ENCODE measurements around the gene PCSK6.

PCSK6 gene

DNA sequence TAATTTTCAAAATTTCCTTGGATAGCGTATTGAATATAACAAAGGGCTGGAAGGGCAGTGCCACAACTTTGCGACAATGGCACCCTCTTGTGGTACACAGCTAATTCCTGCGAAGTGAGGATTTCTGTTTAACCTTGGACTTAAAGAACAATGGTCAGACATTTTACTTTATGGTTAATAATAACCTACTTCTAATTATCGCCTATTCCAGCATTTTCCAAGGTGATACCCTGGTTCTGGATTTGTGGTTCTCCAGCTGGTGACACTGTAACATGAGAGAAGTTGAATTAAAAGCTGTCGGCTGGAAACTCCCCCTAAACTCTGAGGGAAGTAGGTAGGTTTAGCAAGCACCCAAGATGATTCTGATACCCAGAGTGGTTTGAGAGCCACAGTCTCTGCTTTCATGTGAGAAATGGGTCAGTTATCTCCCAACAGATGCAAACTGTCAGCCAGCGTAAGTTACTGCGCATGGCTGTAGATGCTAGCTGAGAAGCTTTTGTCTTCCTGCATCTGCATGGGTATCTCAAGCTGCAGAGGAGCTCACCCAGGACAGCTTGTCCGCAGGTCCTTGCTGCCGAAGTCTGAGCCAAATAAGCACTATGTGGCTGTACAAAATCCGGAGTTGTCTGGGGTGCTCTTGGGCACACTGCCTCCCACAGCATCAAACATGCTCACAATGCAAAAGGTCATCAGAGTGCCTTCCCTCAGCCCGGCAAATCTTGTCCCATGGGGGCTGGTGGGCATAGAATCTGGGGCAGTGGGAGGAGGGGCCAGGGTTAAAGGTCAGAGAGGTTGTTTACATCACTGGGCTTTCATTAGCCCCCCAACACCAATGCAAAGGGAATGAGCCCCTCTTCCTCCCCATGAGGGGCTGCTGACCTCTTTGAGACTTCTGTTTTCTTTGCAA, 231.0 kb downstream of the PCSK6 start:
- H3K4me3 ChIP-seq (ENCODE audit: control insufficient read depth, low read depth, low read length) = no peak overlapping the region
- TF ChIP-seq, protein P1, sequence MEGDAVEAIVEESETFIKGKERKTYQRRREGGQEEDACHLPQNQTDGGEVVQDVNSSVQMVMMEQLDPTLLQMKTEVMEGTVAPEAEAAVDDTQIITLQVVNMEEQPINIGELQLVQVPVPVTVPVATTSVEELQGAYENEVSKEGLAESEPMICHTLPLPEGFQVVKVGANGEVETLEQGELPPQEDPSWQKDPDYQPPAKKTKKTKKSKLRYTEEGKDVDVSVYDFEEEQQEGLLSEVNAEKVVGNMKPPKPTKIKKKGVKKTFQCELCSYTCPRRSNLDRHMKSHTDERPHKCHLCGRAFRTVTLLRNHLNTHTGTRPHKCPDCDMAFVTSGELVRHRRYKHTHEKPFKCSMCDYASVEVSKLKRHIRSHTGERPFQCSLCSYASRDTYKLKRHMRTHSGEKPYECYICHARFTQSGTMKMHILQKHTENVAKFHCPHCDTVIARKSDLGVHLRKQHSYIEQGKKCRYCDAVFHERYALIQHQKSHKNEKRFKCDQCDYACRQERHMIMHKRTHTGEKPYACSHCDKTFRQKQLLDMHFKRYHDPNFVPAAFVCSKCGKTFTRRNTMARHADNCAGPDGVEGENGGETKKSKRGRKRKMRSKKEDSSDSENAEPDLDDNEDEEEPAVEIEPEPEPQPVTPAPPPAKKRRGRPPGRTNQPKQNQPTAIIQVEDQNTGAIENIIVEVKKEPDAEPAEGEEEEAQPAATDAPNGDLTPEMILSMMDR (IDR thresholded peaks at IDR 0.05; ENCODE audit: control insufficient read depth, insufficient read depth, low read depth, low read length, missing control alignments) = peak; percentile 79
- DNase-seq (ENCODE audit: low read depth) = no peak

DNA sequence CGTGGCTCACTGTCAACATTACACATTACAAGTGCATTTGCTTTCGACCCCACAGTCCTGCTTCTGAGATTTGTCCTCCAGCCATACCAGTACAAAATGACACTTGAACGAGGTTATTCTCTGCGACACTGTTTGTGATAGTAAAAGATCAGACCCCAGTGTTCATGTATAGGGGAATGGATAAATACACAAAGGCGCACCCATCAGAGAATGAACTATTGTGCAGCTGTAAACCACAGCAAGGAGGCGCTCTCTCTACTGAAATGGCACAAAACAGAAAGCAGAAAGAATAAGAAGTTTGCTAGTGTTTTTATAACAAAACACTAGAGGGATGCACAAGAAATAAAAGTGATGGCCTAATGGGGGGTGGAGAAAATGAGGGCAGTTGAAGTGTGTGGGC, 232.8 kb downstream of the PCSK6 start:
- no peak overlapping the region for H3K4me3 ChIP-seq (ENCODE audit: control insufficient read depth, low read depth, low read length)
- TF ChIP-seq, protein P1 (IDR thresholded peaks at IDR 0.05; ENCODE audit: control insufficient read depth, insufficient read depth, low read depth, low read length, missing control alignments) = no peak
- no peak for DNase-seq (ENCODE audit: low read depth)

DNA sequence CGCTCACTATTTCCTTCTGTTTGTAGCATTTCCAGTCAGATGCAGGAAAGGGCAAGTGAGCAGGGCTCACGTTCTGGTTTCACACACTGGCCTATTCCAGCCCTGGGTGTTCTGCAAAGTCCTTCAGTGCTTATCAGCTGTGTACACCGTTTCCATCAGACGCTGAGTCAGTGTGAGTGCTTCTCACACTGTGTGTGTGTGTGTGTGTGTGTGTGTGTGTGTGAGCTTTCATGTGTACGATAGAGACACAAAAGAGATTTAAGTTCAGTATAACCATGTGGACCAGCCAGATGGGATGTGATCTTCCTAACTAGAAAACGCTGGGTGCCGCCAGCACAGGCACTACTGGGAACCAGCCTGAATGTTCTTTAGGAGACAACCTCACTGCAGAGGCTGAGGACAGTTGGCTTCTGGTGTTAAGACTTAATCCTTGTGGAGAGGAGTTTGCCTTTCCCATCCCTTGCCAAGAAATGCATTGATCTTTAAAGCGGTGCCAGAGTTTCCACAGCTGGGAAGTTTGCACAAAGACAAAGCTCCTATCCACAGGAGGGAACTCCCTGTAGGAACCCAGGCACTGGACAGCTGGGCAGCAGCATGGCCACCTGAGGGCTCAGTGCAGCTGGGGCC, 233.8 kb downstream of the PCSK6 start:
- no peak for DNase-seq (ENCODE audit: low read depth)
- TF ChIP-seq, protein P1 (IDR thresholded peaks at IDR 0.05; ENCODE audit: control insufficient read depth, insufficient read depth, low read depth, low read length, missing control alignments) = no peak
- no peak overlapping the region for H3K4me3 ChIP-seq (ENCODE audit: control insufficient read depth, low read depth, low read length)

DNA sequence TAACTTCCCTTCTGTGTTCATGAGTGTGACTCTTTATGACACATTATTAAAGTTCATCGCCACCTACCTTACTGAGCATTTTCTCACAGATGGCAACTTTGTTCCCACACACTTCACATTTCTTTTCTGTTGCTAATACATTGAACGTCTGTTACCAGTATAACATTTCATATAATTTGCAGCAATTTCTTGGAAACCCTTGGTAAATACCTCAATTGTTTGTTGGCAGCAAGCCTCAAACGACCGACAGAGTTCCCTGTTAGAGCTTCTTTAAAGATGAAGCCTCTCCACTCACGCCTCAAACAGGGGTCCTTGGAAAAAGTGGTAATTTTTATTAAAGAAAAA, 234.5 kb downstream of the PCSK6 start:
- DNase-seq (ENCODE audit: low read depth) = no peak
- TF ChIP-seq, protein P1 (IDR thresholded peaks at IDR 0.05; ENCODE audit: control insufficient read depth, insufficient read depth, low read depth, low read length, missing control alignments) = no peak
- H3K4me3 ChIP-seq (ENCODE audit: control insufficient read depth, low read depth, low read length) = no peak overlapping the region

DNA sequence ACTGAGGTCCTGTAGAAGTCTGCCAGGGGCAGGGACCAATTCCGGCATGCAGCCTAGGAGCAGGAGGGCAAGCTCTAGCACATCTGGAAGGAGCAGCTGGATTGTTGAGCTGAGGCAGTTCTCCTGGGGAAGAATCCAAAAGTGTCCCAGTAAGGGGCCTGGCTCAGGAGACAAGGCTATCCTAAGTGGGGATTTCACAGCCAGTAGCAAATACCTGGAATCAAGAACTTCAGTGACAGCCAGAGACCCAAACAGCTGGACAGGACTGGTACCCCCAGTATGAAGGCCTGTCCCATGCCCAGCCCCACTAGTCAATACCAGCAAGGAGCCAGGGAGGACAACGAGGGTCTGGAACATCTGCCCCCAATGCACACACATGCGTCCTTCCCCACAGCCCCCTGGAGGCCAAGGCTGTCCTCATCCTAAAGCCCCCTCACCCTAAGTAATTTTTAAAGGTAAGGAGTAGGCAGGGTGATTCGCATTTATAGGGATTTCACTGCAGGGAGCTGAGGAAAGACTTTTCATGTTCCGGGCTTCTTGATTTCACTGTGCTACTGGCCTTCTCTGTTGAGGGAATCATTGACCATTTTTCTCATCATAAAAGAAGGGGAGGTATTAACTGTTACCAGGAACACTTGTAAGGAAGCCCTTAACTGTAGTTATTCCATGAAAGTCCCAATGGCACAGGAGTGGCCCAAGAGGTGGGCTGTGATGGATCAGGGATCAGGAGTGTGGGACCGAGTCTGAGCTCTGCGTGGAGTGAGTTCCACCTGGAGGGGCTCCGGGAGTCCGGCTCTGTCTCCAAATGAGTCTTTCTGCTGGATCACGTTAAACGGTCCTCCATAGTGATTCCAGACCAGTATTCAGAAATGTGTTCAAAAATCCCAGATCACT, 235.1 kb downstream of the PCSK6 start:
- TF ChIP-seq, protein P1 (IDR thresholded peaks at IDR 0.05; ENCODE audit: control insufficient read depth, insufficient read depth, low read depth, low read length, missing control alignments) = no peak
- DNase-seq (ENCODE audit: low read depth) = no peak
- no peak overlapping the region for H3K4me3 ChIP-seq (ENCODE audit: control insufficient read depth, low read depth, low read length)
